Cerebellar cortex (tissue), 1 donor: ENCODE results near the gene TOMM40L.
"Not testable (repeated sequence)": the region's sequence is repeated elsewhere in the genome, so short reads cannot be mapped to it uniquely, and the experiment has no call there.

ENCODE experiments used
- DNase-seq: peaks from one replicate; pipeline ENCODE4 v3.0.0-alpha.2; 2015; ENCODE audit warnings: low spot score

Gene TOMM40L

DNA sequence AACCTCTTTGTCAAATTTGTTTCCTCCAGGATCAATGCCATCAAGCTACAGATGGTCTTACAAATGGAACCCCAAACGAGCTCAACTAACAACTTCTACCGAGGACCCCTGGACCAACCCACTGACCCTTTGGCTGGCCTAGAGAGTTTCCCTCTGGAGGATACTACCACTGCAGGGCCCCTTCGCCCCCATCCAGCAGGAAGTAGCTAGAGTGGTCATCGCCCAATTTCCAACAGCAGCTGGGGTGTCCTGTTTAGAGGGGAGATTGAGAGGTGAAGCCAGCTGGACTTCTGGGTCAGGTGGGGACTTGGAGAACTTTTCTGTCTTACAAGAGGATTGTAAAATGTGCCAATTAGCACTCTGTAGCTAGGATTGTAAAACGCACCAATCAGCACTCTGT lies 31.2 kb downstream of the TOMM40L start:
- not testable (repeated sequence) for DNase-seq

DNA sequence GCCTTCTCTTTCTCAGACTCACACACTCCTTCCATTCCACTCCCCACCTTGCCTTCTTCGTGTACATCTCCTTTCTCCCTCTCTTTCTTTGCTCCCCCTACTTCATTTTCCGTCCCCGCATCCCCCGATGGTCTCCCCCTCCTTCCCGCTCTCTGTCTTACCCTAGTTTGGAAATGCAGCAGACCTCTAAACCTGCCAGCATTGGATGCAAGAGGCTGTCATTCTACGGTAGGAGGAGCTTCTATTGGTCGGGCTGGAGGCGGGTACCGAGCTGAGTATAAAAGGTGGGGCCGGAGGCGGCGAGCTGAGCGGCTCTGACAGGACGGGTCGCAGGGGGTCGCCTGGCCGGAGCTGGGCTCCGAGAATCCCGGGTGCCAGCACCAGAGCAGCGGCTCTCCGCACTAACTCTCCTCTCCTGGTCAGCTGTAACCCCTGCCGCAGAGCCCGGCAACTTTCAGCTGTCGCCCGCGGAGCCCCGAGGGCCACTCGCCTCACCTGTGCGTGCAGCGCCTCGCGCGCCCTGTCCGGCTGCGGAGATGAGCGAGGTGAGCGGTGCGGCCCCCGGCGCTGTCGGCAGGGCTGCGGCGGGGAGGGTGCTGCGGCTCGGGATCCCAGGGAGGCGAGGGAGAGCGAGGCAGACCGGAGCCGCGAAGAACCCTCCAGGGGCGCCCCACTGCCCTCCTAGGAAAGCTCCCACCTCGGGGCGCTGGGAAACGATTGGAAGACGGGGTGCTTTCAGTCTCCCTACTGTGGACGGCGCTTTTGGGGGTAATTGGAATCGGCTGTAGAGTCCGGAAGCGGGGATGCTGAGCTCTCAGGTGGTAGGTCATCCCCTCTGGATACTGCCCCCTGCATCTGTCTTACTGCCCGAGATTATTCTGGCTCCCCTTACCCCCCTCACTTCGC lies 32.8 kb downstream of the TOMM40L start, which contains the start of gene PCP4L1:
TSS of gene PCP4L1 (plus strand) at position 307 of the 906 bp plus-strand sequence. CDS start at position 537, 230 bp downstream.
- peak; percentile 44 for DNase-seq

DNA sequence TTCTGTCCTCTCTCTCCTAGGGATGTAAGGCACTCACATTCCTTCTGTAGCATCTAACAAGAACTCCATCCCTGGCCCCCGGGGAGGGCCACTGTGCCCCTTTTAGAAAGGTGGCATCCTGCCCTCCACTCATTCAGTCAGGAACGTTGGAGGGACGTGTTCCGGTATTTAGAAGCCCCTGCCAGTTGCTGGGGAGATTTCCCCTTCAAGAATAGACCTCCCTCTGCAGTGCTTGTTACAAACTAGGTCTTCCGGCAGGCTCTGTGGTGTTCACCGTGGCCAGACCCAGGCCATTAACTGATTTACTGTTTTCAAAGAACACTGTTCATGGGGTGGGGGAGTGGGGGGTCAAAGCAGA lies 33.5 kb downstream of the TOMM40L start:
- DNase-seq, result no peak

DNA sequence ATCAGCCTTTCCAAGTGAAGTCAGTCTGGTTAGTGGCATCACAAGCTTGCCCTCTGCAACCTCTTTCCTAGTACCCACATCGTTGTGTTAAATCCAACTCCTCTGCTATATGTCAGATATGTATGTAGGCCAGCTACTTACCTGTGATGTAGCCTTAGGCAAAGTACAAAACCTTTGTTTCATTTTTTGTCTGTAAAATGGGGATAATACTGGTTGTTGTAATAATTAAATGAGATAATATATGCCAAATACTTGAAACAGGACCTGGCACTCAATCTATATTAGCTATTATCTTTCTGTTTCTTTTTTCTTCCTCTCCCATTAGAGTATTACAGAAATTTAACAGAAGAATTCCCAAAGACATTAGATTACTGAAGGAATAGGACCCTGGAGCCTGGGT lies 33.9 kb downstream of the TOMM40L start:
- no peak for DNase-seq

DNA sequence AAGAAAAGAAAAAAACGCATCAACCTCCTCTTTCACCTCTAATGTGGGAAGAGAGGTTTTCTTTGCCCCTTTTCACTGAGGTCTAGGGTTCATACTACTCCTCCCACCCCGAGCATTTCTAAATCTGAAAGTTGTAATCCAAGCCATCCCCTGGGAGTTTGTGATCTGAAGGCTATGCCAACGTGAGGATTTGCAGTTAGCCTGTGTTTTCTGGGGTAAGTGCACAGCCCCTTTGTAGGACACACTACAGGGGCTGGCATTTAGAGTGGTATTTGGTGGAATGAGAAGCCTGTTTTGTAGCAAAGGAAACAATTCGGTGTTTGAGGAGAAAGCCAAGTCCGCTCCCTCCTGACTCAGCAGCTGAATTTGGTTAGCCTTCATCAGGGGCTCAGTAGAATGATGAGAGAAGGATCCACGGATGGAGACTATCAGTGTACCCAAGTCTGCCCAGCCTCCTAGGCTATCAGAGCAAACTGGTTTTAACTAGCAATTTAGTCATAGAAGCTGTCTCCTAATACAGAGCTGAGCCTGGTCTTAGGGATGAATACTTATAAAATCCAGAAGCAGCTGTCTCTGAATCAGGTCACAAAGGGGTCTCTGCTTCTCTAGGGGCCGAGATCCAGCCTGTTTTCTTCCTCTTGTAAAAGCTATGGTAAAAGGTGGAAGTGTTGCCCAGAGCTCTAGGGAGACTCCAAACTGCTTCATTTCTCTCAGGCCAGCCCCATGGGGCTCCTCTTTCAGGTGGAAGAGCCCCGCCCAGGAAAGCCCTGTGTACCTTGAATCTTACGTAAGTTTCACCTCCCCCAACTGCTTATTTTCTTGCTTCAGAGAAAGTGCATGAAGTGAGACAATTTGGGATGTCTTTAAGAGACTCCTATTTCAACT lies 34.8 kb downstream of the TOMM40L start:
- no peak for DNase-seq

DNA sequence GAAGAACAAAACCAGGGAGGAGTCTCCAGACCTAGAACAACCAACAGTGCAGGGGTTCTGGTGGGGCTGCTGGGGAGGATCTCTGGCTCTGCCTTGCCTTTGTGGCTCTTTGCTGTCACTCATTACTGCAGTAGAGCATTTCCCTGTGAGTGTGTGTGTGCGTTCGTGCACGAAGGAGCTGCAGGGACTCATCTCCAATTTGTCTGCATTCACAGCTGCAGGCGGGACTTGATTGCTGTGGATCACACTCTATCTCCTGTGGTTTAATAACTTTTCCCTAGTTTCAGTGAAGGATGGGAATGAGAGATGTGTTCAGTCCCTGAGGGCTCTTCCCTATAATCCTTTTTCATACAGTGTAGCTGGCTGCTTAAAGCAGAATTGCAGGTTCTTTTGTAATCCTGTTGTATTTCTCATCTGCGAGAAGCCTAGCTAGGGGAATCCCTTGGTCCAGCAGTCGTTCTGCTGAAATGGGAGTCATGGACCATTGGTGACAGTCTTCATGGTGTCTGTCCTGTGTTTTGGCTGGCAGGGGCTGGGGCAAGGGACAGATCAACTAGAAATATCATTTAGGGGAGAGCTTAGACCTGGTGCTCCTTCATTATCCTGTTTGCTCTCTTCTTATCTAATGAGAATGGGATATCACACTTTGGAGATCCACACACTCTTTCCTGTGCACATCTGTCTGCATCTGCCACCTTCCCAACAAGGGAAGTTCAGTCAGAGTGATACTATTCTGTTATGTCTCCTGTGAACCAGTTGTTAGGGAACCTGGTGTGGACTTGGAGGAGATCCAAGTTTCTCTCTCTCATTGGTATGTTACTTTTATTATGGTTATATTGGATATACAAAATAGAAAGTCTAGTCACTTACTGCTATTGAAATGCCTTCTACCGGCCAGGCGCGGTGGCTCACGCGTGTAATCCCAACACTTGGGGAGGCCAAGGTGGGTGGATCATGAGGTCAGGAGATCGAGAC lies 35.7 kb downstream of the TOMM40L start:
- DNase-seq, result no peak

DNA sequence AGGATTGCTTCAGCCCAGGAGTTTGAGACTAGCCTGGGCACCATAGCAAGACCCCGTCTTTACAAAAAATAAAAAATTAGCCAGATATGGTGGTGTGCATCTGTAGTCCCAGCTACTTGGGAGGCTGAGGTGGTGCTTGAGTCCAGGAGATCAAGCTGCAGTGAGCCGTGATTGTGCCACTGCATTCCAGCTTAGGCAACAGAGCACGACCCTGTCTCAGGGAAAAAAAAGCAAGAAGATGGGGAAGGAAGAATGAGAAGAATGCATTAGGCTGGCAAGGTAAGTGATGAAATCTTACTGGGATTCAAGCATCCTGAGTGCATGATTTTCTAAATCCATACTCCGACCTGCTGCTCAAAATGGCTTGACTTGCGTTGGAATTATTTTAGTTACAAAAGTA lies 39.4 kb downstream of the TOMM40L start:
- DNase-seq, result no peak

DNA sequence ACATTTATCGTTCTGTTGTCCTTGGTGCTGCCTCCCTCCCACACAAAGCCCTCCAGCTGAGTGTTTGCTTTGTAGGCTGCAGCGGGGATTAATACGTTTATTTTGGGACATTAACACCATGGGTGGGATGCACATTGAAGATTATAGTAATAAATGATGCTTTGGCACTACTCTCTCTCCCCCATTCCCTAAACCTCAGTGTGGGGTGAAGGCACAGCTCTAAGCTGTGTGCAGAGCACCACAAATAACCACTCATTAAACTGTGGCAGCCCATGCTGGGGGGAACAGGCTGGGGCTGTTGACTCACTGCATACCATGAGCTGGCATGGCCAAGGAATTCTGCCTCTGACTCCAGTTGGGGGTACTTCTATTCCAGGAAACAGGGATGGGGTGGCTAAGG lies 40.3 kb downstream of the TOMM40L start:
- DNase-seq, result no peak

DNA sequence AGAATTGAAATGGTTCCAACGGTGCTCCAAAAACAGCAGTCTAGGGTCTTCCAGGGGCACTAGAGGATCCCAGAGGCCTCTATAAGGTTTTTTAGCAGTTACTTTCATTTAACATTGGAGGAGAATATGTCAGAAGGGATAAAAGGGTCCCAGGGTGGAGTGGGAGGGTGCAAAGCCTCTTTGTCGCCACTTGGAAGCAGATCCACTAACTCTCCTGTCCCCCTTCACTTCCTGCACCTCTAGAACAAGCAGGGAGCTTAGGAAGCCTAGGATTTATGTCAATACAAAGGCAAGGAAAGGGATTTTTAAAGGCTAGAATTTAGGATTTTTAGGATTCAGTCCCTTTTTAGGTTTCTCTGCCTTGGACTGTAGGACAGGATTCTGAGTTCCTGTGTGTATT lies 41.0 kb downstream of the TOMM40L start:
- no peak for DNase-seq

DNA sequence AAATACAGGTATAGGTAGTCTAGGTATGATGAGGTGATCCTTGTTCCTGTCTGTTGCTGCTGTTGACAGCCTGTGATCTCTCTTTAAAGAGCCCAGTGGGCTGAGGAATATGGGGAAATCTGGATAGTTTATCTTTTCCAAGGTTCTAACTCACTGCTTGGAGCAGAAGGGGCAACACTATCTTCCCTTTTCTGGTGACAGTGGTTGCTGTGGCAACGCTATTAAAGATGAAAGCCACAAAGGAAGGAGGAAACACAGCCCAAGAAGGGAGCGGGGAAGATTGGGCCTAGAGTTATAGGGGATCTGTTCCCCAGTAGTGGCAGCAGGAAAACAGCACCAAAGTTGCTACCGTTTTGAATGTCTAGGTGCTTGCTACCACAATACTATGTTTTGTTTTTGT lies 41.5 kb downstream of the TOMM40L start:
- DNase-seq, result no peak

DNA sequence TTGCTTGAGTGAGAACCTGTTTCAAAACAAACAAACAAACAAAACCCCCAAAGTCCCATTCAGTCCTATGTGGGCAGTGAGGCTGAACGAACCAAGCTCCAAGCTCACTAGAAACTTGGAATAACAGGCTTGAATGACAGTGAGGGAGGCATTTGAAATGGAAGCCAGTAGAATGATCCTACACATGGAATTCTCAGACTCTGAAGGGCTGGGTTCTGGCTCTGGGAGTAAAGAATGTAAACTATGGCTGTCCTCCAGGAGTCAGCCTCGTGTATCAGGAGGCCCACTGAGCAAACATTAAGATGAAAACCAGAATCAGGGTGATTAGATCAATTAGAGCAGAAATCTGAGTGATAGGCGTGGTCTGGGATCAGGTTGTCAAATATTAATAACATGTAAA lies 47.5 kb downstream of the TOMM40L start:
- DNase-seq, result no peak

DNA sequence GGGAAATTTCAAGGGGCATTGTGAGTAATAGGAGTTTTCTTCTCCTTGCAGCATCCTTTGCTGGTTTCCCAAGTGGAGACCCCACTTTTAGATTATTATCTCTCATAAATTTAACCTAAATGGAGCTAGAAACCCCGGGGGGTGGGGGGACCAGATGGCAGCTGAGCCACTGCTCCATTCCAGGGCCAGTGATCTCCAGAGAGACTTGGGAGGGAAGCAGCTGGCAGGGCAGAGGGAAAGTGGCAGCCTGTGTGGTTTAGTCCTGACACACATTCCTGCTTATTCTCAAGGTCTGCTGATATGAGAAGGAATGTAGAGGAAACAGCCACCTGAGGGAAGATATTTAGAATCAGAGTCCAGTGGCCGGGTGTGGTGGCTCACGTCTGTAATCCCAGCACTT lies 49.0 kb downstream of the TOMM40L start:
- peak; percentile 11 for DNase-seq
